ENCODE data around the gene COL24A1. TPM values are rescaled to one million over a fixed set of nuclear protein-coding genes. Genes with fewer than 3 reads are reported as not detected.

The COL24A1 gene
- total and polyA plus RNA-seq, 2 of the 8 experiments (the other 6 are each of a cell fraction or from before 2014, with no cell fraction given), result 0.23 to 1.1 TPM

- Histone ChIP-seq H2AFZ (ENCODE audit: low read length) (no peak overlapping the region), H3K79me2 (ENCODE audit: control insufficient read depth in 1 of 2, insufficient read depth in 2 of 2, low read length in 2 of 2) (no peaks in the 10 kb centered on the region), H3K36me3 (ENCODE audit: control insufficient read depth in 2 of 4, insufficient read depth in 4 of 4, low read length in 3 of 4) (no peaks in the 10 kb centered on the region), H4K5ac (ENCODE audit: insufficient read length, low read depth, low read length) (no peak overlapping the region), H3K23me2 (ENCODE audit: low read depth, low read length) (no peaks in the 10 kb centered on the region), H2BK20ac (ENCODE audit: low read length) (no peak overlapping the region), H3K23ac (ENCODE audit: insufficient read length) (no peak overlapping the region), H2BK15ac (ENCODE audit: low read length) (no peak overlapping the region), H3K56ac (replicated peaks; ENCODE audit: insufficient read length, low read depth, low read length) (no peak overlapping the region), H3K27ac (ENCODE audit: low read depth, low read length) (no peak overlapping the region), H4K20me1 (replicated peaks in 1 of 2; ENCODE audit: control insufficient read depth in 1 of 2, insufficient read depth in 2 of 2, low read length in 2 of 2) (no peaks in the 10 kb centered on the region), H3K9me3 (ENCODE audit: insufficient read depth in 2 of 2, low read depth in 1 of 2, low read length in 1 of 2) (peaks cover 0 to 6% of the 10 kb centered on the region in 2 experiments; a peak in 1 of 4 replicates), H3K18ac (ENCODE audit: extremely low read depth, low read length) (no peak overlapping the region), H3K9ac (replicated peaks in 1 of 4; ENCODE audit: extremely low read depth in 1 of 4, low read depth in 3 of 4, low read length in 3 of 4) (no peak overlapping the region), H3K4me1 (replicated peaks in 1 of 4; ENCODE audit: control insufficient read depth in 3 of 4, insufficient read depth in 4 of 4, low read length in 3 of 4) (no peaks in the 10 kb centered on the region), H3K14ac (ENCODE audit: insufficient read length) (no peak overlapping the region), H4K91ac (replicated peaks; ENCODE audit: insufficient read length, low read length) (no peak overlapping the region), H2AK5ac (ENCODE audit: low read depth, low read length) (no peak overlapping the region), H4K8ac (ENCODE audit: extremely low read depth, insufficient read depth, low read length) (no peak overlapping the region), H2BK5ac (ENCODE audit: low read depth, low read length) (no peak overlapping the region), H3K79me1 (ENCODE audit: low read depth, low read length) (no peaks in the 10 kb centered on the region), H2BK120ac (replicated peaks; ENCODE audit: low read depth, low read length) (no peak overlapping the region), H2BK12ac (ENCODE audit: low read depth, low read length) (no peak overlapping the region), H3K4me3 (ENCODE audit: extremely low read depth in 1 of 4, insufficient read depth in 2 of 4, low read depth in 3 of 4, low read length in 4 of 4) (no peak overlapping the region), H3K4ac (replicated peaks; ENCODE audit: insufficient read length, low read depth, low read length) (no peak overlapping the region), H3K27me3 (replicated peaks in 1 of 4; ENCODE audit: control insufficient read depth in 3 of 4, extremely low read depth in 1 of 4, insufficient read depth in 3 of 4, low read length in 3 of 4) (no peaks in the 10 kb centered on the region), H3K4me2 (ENCODE audit: insufficient read depth in 1 of 2, low read depth in 2 of 2, low read length in 2 of 2) (no peak overlapping the region)
- 97% methylated on average over 20 of the region's 41 CpGs; no CpG with 5 or more reads in 1 of the 2 experiments for WGBS, 2 experiments (ENCODE audit: extremely low coverage in 1 of 2, insufficient coverage in 1 of 2, insufficient read length in 1 of 2, insufficient replicate concordance in 2 of 2, low coverage in 1 of 2, low lambda C conversion rate in 2 of 2, missing lambda C conversion rate in 1 of 2)
- DNase-seq (ENCODE audit: low read depth in 1 of 2, low spot score in 2 of 2), result no peak
- CTCF ChIA-PET (ENCODE audit: partially characterized antibody), result interaction anchor here (0.9 kb wide), 1 partner anchor 95 kb away, joined by 3 read pairs; no protein-coding TSS in a partner anchor
- POLR2A ChIA-PET (ENCODE audit: partially characterized antibody), result no interaction called here
- no peak for FAIRE-seq
- TF ChIP-seq KDM4A (IDR thresholded peaks at IDR 0.05; ENCODE audit: low read depth, low read length, severe bottlenecking) (no peak), TEAD4 (IDR thresholded peaks at IDR 0.05; ENCODE audit: low read depth, low read length) (no peak), BRCA1 (IDR thresholded peaks at IDR 0.05; ENCODE audit: low read depth, low read length) (no peak), CBX8 (IDR thresholded peaks at IDR 0.05; ENCODE audit: borderline replicate concordance, low read depth, low read length) (no peak), CTBP2 (IDR thresholded peaks at IDR 0.05; ENCODE audit: borderline replicate concordance, insufficient read depth, insufficient read length, low read length) (no peak), KDM1A (IDR thresholded peaks at IDR 0.05; ENCODE audit: borderline replicate concordance, low read length) (no peak), RBBP5 (IDR thresholded peaks at IDR 0.05; ENCODE audit: borderline replicate concordance, low read depth, low read length) (no peak), EP300 (IDR thresholded peaks at IDR 0.05; ENCODE audit: borderline replicate concordance in 1 of 2, low read depth in 2 of 2, low read length in 2 of 2) (no peak), CHD2 (IDR thresholded peaks at IDR 0.05; ENCODE audit: low read length) (no peak), ASH2L (IDR thresholded peaks at IDR 0.05; ENCODE audit: low read length) (no peak), TAF7 (optimal IDR thresholded peaks at IDR 0.05; ENCODE audit: borderline replicate concordance, low read depth, low read length) (no peak)
Observed at GRCh38 chr1:86110451-86111129, 46.0 kb downstream of the COL24A1 start.

Measured in H1 (cell line).